Kidney epithelial cell (primary cell): Measurements from ENCODE around the gene CYBRD1. TPM values are rescaled to one million over a fixed set of nuclear protein-coding genes. Genes with fewer than 3 reads are reported as not detected.

ENCODE experiments used
- DNase-seq: peaks from one replicate; pipeline ENCODE4 v3.0.0-alpha.2; 2010; ENCODE audit warnings: low read depth
- H3K27me3 ChIP-seq: 2 replicates; pipeline ENCODE4 v1.6.0; 2011; ENCODE audit warnings: low read length; ENCODE audit not compliant: control insufficient read depth, insufficient read depth
- H3K36me3 ChIP-seq: 2 replicates; pipeline ENCODE4 v1.5.1; 2011; ENCODE audit warnings: low read length; ENCODE audit not compliant: control insufficient read depth, insufficient read depth
- H3K4me3 ChIP-seq: 2 replicates; pipeline ENCODE4 v1.5.1; 2011; ENCODE audit warnings: low read depth, mild to moderate bottlenecking, control low read depth, low read length
- CTCF ChIP-seq: IDR thresholded peaks from 2 replicates; pipeline ENCODE4 v1.5.1; 2011; ENCODE audit warnings: mild to moderate bottlenecking, moderate library complexity, low read length, control low read depth, inconsistent platforms; ENCODE audit not compliant: insufficient read depth, poor library complexity, severe bottlenecking
- total RNA-seq: library from RNA; depleted of rRNA; stranded (reverse); fragments of >200 nt; gene quantifications from 2 replicates; pipeline ENCODE4 v1.2.3, GENCODE V29; 2015

Gene CYBRD1, protein sequence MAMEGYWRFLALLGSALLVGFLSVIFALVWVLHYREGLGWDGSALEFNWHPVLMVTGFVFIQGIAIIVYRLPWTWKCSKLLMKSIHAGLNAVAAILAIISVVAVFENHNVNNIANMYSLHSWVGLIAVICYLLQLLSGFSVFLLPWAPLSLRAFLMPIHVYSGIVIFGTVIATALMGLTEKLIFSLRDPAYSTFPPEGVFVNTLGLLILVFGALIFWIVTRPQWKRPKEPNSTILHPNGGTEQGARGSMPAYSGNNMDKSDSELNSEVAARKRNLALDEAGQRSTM
- total RNA-seq = 6.8 and 8.8 TPM in 2 replicates

GRCh38 chr2:171522052-171522787 lies at the start of gene CYBRD1:
Gene CYBRD1 (plus strand): TSS chr2:171522474. CDS start chr2:171522546, 72 bp downstream.
- no peak for TF ChIP-seq CTCF
- Histone ChIP-seq H3K36me3 (no peaks in the 10 kb centered on the region), H3K4me3 (peak within 1 kb of the TSS; percentile 68), H3K27me3 (no peaks in the 10 kb centered on the region)
- no peak for DNase-seq

GRCh38 chr2:171475979-171476378 lies 46.3 kb upstream of the CYBRD1 start:
- H3K4me3 ChIP-seq = no peak overlapping the region
- H3K36me3 ChIP-seq = no peaks in the 10 kb centered on the region
- H3K27me3 ChIP-seq = no peaks in the 10 kb centered on the region
- no peak for DNase-seq
- no peak for TF ChIP-seq CTCF

DNA sequence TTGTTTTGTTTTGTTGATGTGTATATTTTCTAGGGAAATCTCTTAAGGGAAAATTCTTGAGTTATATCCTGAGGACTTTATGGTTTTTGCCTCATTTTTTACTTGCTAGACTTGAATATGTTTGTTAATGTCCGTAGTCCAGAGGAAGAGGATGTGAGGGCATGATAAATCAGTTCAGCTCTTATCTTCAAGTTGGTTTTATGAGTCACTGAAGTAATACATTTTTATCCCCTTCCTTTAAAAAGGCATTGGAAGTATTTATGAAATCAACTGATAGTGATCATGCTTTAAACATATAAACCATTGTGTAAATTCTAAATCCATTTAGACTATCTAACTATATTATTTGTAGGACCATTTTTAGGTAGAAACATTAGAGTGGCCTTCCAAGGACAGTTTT lies 43.9 kb upstream of the CYBRD1 start:
- H3K36me3 ChIP-seq = no peaks in the 10 kb centered on the region
- no peak for DNase-seq
- no peak for TF ChIP-seq CTCF
- no peaks in the 10 kb centered on the region for H3K27me3 ChIP-seq
- H3K4me3 ChIP-seq = no peak overlapping the region

DNA sequence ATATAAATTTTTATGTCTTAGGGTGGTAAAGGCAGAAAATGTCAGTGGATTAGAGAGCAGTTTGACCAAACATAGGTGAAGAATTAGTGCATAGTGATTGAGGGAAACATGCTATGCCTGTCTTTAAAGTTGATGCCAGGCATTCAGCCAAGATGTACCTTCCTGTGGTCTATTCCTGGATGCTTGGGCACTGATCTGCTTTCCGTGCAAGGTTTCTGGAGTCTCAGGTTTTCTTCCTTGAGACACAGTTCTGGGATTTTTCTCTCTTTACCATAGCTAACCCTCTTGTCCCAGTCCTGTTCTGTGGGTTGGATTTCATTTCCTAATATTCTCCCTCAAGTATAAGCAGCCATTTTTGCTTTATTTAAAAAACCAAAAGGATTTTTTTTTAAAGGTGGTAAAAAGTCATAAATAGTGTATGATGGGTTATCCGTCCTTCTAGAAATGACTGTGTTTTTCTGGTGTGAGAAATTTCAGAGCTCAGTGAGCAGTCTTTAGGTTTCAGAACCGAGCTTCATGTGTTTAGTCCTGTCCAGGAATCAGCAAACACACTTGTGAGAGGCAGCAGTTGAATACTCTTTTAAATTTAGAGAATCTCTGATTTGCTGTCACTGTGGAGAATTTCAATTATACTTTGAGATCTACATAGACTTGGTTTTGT lies 43.0 kb upstream of the CYBRD1 start:
- no peak overlapping the region for H3K4me3 ChIP-seq
- no peak for TF ChIP-seq CTCF
- H3K27me3 ChIP-seq = no peaks in the 10 kb centered on the region
- DNase-seq = no peak
- H3K36me3 ChIP-seq = no peaks in the 10 kb centered on the region

- H3K4me3 ChIP-seq = no peak overlapping the region
- no peak for TF ChIP-seq CTCF
- H3K27me3 ChIP-seq = no peaks in the 10 kb centered on the region
- no peaks in the 10 kb centered on the region for H3K36me3 ChIP-seq
- no peak for DNase-seq
These were observed 41.4 kb upstream of the CYBRD1 start for GRCh38 chr2:171480908-171481307.
